Measurements from ENCODE around the gene PLPP7. TPM values are rescaled to one million over a fixed set of nuclear protein-coding genes. Genes with fewer than 3 reads are reported as not detected.

The PLPP7 gene
- polyA plus RNA-seq, 1 of the 3 experiments (the other 2 are of a cell fraction), result 8.6 TPM

GRCh38 chr9:131302244-131303075 is 12.9 kb downstream of the PLPP7 start:
- Histone ChIP-seq H3K9me2 (no peaks in the 10 kb centered on the region), H3K27ac (ENCODE audit: low read depth in 2 of 2, low read length in 1 of 2) (no peak overlapping the region), H3K9ac (no peak overlapping the region), H3K36me3 (replicated peaks in 1 of 2; ENCODE audit: control insufficient read depth in 1 of 2, insufficient read depth in 2 of 2, low read length in 1 of 2) (no peaks in the 10 kb centered on the region), H3K27me3 (ENCODE audit: insufficient read depth) (no peaks in the 10 kb centered on the region), H3K4me1 (ENCODE audit: control insufficient read depth in 1 of 2, insufficient read depth in 2 of 2, low read depth in 1 of 2, low read length in 1 of 2) (peaks cover 0 to 7% of the 10 kb centered on the region in 2 experiments; a peak in 1 of 4 replicates), H4K20me1 (ENCODE audit: insufficient read depth) (no peaks in the 10 kb centered on the region), H3K4me3 (ENCODE audit: low read depth in 2 of 2, low read length in 1 of 2) (no peak overlapping the region), H3K9me3 (no peaks in the 10 kb centered on the region), H3K4me2 (no peak overlapping the region), H3K79me2 (ENCODE audit: insufficient read depth) (no peaks in the 10 kb centered on the region), H2AFZ (ENCODE audit: low read depth) (no peak overlapping the region), H3F3A (replicated peaks; ENCODE audit: insufficient read depth) (no peaks in the 10 kb centered on the region)
- 80% methylated on average over 11 of the region's 16 CpGs for WGBS (ENCODE audit: low lambda C conversion rate)
- DNase-seq, result no peak
- CTCF ChIA-PET, result interaction anchor here (0.5 to 2.5 kb wide), 4 partner anchors 11 to 230 kb away, joined by 3 to 8 read pairs (median 4); no protein-coding TSS in a partner anchor
- POLR2A ChIA-PET, result no interaction called here
- no peak for TF ChIP-seq YY1 (IDR thresholded peaks at IDR 0.05; ENCODE audit: low read depth)
- TF ChIP-seq MAX (IDR thresholded peaks at IDR 0.05; ENCODE audit: low read depth), result no peak
- TF ChIP-seq FOXM1 (IDR thresholded peaks at IDR 0.05; ENCODE audit: low read depth), result no peak
- TF ChIP-seq RXRA (IDR thresholded peaks at IDR 0.05; ENCODE audit: borderline replicate concordance, low read depth), result no peak
- TF ChIP-seq EZH2phosphoT487 (IDR thresholded peaks at IDR 0.05; ENCODE audit: borderline replicate concordance, low read depth), result no peak
- TF ChIP-seq REST (IDR thresholded peaks at IDR 0.05; ENCODE audit: low read depth, low read length), result no peak
- TF ChIP-seq CHD2 (IDR thresholded peaks at IDR 0.05; ENCODE audit: low read length, partially characterized antibody), result no peak
- TF ChIP-seq MXI1 (IDR thresholded peaks at IDR 0.05; ENCODE audit: low read depth, low read length), result no peak
- TF ChIP-seq TCF12 (IDR thresholded peaks at IDR 0.05), result no peak
- TF ChIP-seq SMC3 (IDR thresholded peaks at IDR 0.05; ENCODE audit: low read depth, low read length), result no peak
- TF ChIP-seq TEAD4 (IDR thresholded peaks at IDR 0.05; ENCODE audit: borderline replicate concordance, insufficient read depth), result no peak
- TF ChIP-seq USF1 (IDR thresholded peaks at IDR 0.05; ENCODE audit: borderline replicate concordance, low read depth), result no peak
- no peak for TF ChIP-seq USF2 (IDR thresholded peaks at IDR 0.05; ENCODE audit: borderline replicate concordance, low read depth, low read length)
- no peak for TF ChIP-seq RAD21 (IDR thresholded peaks at IDR 0.05; ENCODE audit: low read length)
- no peak for TF ChIP-seq GABPA (IDR thresholded peaks at IDR 0.05; ENCODE audit: low read depth)
- TF ChIP-seq PBX3 (IDR thresholded peaks at IDR 0.05), result no peak
- TF ChIP-seq MEF2A (IDR thresholded peaks at IDR 0.05; ENCODE audit: borderline replicate concordance, low read depth), result no peak

Measured in SK-N-SH (cell line).